GM12873 (cell line): ENCODE results near the gene HUNK.

Experiments
- CTCF ChIP-seq: IDR thresholded peaks from 2 replicates; pipeline ENCODE4 v1.5.1; 2012; ENCODE audit warnings: low read depth, mild to moderate bottlenecking, moderate library complexity, low read length, control low read depth; ENCODE audit not compliant: insufficient read depth; ENCODE audit errors: missing control alignments

HUNK gene

DNA sequence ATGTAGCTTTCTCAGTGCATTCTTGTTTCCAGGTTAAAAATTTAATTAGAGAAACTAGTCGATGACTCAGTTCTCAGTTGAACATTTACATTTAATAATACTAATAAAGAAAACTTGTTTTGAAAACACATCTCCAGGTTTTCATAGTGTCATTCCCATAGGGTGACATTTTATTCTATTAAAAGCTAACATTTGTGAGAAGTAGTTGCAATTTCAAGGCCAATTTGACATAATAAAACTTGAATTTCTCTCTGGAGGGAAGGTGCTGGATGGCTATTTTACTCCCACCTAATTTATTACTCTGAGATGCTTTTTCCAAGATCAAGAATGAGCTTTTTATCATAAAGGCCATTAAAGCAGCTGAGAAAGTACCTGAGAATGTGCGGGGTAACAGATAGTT lies 16.6 kb downstream of the HUNK start:
- no peak for TF ChIP-seq CTCF

GRCh38 chr21:31892686-31893085 lies 19.9 kb downstream of the HUNK start:
- no peak for TF ChIP-seq CTCF

- no peak for TF ChIP-seq CTCF
Observed at GRCh38 chr21:31893851-31894415, 21.1 kb downstream of the HUNK start.

DNA sequence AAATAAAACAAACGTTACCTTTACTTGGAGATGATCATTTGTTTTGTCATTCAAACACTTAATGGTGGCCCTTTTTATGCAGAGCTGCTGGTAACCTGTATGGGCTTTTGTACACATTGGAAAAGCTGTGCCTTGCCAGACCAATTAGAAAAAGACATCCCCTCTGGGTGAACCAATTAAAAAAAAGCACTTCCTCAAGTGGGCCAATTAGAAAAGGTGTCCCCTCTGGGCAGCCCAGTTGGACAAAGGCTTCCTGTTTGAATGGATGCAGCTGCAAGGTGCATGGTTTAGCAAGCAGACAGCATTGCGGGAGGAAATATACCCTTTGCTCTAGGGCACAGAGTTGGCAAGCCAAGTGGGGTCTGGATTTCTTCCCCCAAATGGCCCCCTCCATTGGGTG lies 21.6 kb downstream of the HUNK start:
- no peak for TF ChIP-seq CTCF

DNA sequence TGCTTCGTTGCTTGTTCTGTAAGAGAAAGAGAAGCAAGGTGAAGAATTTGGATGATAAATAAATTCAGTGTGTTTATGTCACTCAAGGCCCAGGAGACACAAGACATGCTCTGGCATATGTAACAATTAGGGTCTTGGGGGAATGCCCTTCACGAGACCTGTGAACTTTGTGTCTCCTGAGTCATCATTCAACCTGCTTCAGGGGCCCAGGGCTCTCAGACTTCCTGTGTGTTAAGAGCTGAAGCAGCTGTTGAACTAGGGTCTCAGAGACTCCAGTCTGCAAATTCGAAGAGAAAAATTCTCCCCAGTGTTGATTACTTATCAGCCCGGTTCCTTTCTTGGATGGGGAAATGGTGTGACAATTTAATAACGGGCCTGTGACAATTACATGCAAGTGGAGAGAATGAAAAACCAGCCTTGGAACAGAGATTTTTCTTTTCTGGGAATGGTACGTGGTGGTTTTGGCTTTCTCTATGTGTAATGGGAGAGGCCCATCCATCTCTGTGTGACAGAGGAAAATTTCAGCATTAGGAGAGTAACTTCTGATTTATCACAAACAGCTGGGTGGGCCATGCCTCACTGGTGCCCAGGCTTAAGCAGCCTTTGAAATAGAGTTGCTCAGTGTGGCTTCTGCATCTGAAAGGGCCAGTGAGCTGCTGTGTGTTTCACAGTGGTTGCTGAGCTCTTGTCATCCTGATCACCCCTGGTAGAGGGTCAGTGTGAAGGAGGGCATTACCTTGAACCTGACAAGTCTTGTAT lies 22.4 kb downstream of the HUNK start:
- TF ChIP-seq CTCF, result no peak

DNA sequence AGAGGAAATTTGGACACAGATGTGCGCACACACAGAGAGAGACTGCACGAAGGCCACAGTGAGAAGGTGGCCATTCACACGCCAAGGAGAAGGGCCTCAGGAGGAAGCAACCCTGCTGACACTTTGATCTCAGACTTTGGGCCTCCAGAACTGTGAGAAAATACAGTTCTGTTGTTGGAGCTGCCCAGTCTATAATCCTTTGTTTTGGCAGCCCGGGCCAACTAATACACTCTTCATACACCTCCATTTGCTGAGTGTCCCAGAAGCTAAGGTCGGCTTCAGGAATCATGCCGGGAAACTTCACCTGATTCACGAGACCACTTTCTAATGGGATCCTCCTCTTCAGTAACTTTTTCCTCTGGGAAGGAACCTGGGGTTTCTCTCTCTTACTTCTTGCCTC lies 23.2 kb downstream of the HUNK start:
- no peak for TF ChIP-seq CTCF

GRCh38 chr21:31897311-31897710 lies 24.5 kb downstream of the HUNK start:
- TF ChIP-seq CTCF, result no peak
